ENCODE data around the gene SLC49A3. TPM values are rescaled to one million over a fixed set of nuclear protein-coding genes. Genes with fewer than 3 reads are reported as not detected.

SLC49A3 gene
- total and polyA plus RNA-seq, 2 of the 8 experiments (the other 6 are each of a cell fraction or from before 2014, with no cell fraction given) = 5.0 to 8.8 TPM

GRCh38 chr4:722851-723360, 34.0 kb upstream of the SLC49A3 start:
- H2AFZ ChIP-seq (ENCODE audit: low read length) = no peak overlapping the region
- H4K20me1 ChIP-seq (replicated peaks in 1 of 2; ENCODE audit: control insufficient read depth in 1 of 2, insufficient read depth in 2 of 2, low read length in 2 of 2) = peaks cover 35 to 51% of the 10 kb centered on the region in 2 experiments
- no peak overlapping the region for H2BK12ac ChIP-seq (ENCODE audit: low read depth, low read length)
- H3K56ac ChIP-seq (replicated peaks; ENCODE audit: insufficient read length, low read depth, low read length) = no peak overlapping the region
- no peak overlapping the region for H2BK20ac ChIP-seq (ENCODE audit: low read length)
- no peak overlapping the region for H3K4me2 ChIP-seq (ENCODE audit: insufficient read depth in 1 of 2, low read depth in 2 of 2, low read length in 2 of 2)
- no peak overlapping the region for H2BK5ac ChIP-seq (ENCODE audit: low read depth, low read length)
- ChIA-PET CTCF (ENCODE audit: partially characterized antibody) (interaction anchor here (2.4 to 2.6 kb wide), 2 partner anchors 20 to 39 kb away, joined by 9 to 12 read pairs; no protein-coding TSS in a partner anchor), POLR2A (ENCODE audit: partially characterized antibody) (interaction anchor here (0.7 to 1.6 kb wide), 2 partner anchors 9 to 162 kb away, joined by 3 to 5 read pairs; no protein-coding TSS in a partner anchor)
- H3K23me2 ChIP-seq (ENCODE audit: low read depth, low read length) = no peaks in the 10 kb centered on the region
- H3K79me2 ChIP-seq (ENCODE audit: control insufficient read depth in 1 of 2, insufficient read depth in 2 of 2, low read length in 2 of 2) = peaks cover 3 to 82% of the 10 kb centered on the region in 2 experiments; a peak in 3 of 4 replicates
- FAIRE-seq (no peak), DNase-seq (ENCODE audit: low read depth in 1 of 2, low spot score in 2 of 2) (no peak)
- H3K23ac ChIP-seq (ENCODE audit: insufficient read length) = no peak overlapping the region
- no peak overlapping the region for H3K14ac ChIP-seq (ENCODE audit: insufficient read length)
- peaks cover 36% of the 10 kb centered on the region for H3K79me1 ChIP-seq (ENCODE audit: low read depth, low read length)
- H2AK5ac ChIP-seq (ENCODE audit: low read depth, low read length) = no peak overlapping the region
- no peak overlapping the region for H3K27ac ChIP-seq (ENCODE audit: low read depth, low read length)
- H3K9me3 ChIP-seq (ENCODE audit: insufficient read depth in 2 of 2, low read depth in 1 of 2, low read length in 1 of 2) = no peaks in the 10 kb centered on the region
- H2BK15ac ChIP-seq (ENCODE audit: low read length) = no peak overlapping the region
- H4K5ac ChIP-seq (ENCODE audit: insufficient read length, low read depth, low read length) = no peak overlapping the region
- no peak overlapping the region for H4K91ac ChIP-seq (replicated peaks; ENCODE audit: insufficient read length, low read length)
- no peak overlapping the region for H3K9ac ChIP-seq (replicated peaks in 1 of 4; ENCODE audit: extremely low read depth in 1 of 4, low read depth in 3 of 4, low read length in 3 of 4)
- H3K4ac ChIP-seq (replicated peaks; ENCODE audit: insufficient read length, low read depth, low read length) = no peak overlapping the region
- TF ChIP-seq ZNF274 (IDR thresholded peaks at IDR 0.05; ENCODE audit: borderline replicate concordance, extremely low read depth, low read length) (no peak), CREB1 (IDR thresholded peaks at IDR 0.05) (no peak), POLR2AphosphoS5 (IDR thresholded peaks at IDR 0.05; ENCODE audit: low read depth, low read length) (no peak), EGR1 (IDR thresholded peaks at IDR 0.05; ENCODE audit: borderline replicate concordance, low read depth, low read length) (no peak), EP300 (IDR thresholded peaks at IDR 0.05; ENCODE audit: borderline replicate concordance in 1 of 2, low read depth in 2 of 2, low read length in 2 of 2) (no peak), JUND (IDR thresholded peaks at IDR 0.05; ENCODE audit: low read length) (no peak), PHF8 (conservative IDR thresholded peaks at IDR 0.05; ENCODE audit: low read depth, low read length) (no peak), RFX5 (IDR thresholded peaks at IDR 0.05; ENCODE audit: borderline replicate concordance, low read depth, low read length) (no peak), CBX5 (IDR thresholded peaks at IDR 0.05; ENCODE audit: low read depth, low read length) (no peak)
- H3K27me3 ChIP-seq (replicated peaks in 1 of 4; ENCODE audit: control insufficient read depth in 3 of 4, extremely low read depth in 1 of 4, insufficient read depth in 3 of 4, low read length in 3 of 4) = no peaks in the 10 kb centered on the region
- H3K4me1 ChIP-seq (replicated peaks in 1 of 4; ENCODE audit: control insufficient read depth in 3 of 4, insufficient read depth in 4 of 4, low read length in 3 of 4) = no peaks in the 10 kb centered on the region
- peaks cover 0 to 9% (median 0%) of the 10 kb centered on the region in 4 experiments; a peak in 2 of 8 replicates for H3K36me3 ChIP-seq (ENCODE audit: control insufficient read depth in 2 of 4, insufficient read depth in 4 of 4, low read length in 3 of 4)
- no peak overlapping the region for H3K4me3 ChIP-seq (ENCODE audit: extremely low read depth in 1 of 4, insufficient read depth in 2 of 4, low read depth in 3 of 4, low read length in 4 of 4)
- H3K18ac ChIP-seq (ENCODE audit: extremely low read depth, low read length) = no peak overlapping the region
- H4K8ac ChIP-seq (ENCODE audit: extremely low read depth, insufficient read depth, low read length) = no peak overlapping the region
- H2BK120ac ChIP-seq (replicated peaks; ENCODE audit: low read depth, low read length) = no peak overlapping the region
- WGBS, 2 experiments (ENCODE audit: extremely low coverage in 1 of 2, insufficient coverage in 1 of 2, insufficient read length in 1 of 2, insufficient replicate concordance in 2 of 2, low coverage in 1 of 2, low lambda C conversion rate in 2 of 2, missing lambda C conversion rate in 1 of 2) = 92% methylated on average over 26 of the region's 61 CpGs; no CpG with 5 or more reads in 1 of the 2 experiments

All from H1 (cell line).